ENCODE measurements around the gene REPS2. TPM values are rescaled to one million over a fixed set of nuclear protein-coding genes. Genes with fewer than 3 reads are reported as not detected.

REPS2 gene
- total and polyA plus RNA-seq, 4 donors: 8.0 to 18.4 (median 11.6) TPM

DNA sequence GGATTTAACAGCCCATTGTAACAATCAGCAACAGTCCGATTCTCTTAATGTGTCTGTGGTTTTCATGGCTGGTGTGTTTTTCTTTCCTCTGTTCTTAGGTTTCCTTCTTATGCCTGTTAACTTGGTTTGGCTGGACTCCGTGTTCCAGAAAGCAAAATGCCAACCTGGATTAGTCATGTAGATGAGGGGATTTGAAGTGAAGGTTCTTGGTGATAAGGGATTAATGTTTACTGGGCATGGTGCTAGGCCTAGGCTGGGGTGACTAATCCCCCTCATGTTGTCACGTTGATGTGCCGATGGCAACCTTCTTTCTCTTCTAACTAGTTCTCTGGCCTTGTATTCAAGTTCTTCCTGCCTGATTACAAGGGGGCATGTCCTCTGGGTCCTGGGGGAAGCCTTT is 85.9 kb downstream of the REPS2 start:
- H3K9me3 ChIP-seq (ENCODE audit: control insufficient read depth in 4 of 4, insufficient read depth in 3 of 4, low read length in 3 of 4): no peaks in the 10 kb centered on the region
- H3K36me3 ChIP-seq (ENCODE audit: control insufficient read depth in 4 of 4, insufficient read depth in 4 of 4, low read length in 4 of 4): peaks cover 0 to 3% (median 0%) of the 10 kb centered on the region in 4 donors
- H3K27ac ChIP-seq (ENCODE audit: low read depth in 1 of 2, low read length in 1 of 2): peak overlapping the region; percentile 37 to 38
- no peak overlapping the region for H3K4me3 ChIP-seq
- no peak overlapping the region for H3K9ac ChIP-seq (ENCODE audit: insufficient read depth in 1 of 2, low read length in 2 of 2)
- DNase-seq: no peak
- peak; percentile 64 for ATAC-seq (ENCODE audit: insufficient read depth, low FRiP score)
- WGBS, 2 donors: 67% methylated on average over 4 of the region's 4 CpGs
- H3K27me3 ChIP-seq (ENCODE audit: control insufficient read depth in 3 of 3, insufficient read depth in 3 of 3, low read length in 2 of 3): peaks cover 3 to 65% (median 26%) of the 10 kb centered on the region in 3 donors
- TF ChIP-seq, protein P1, sequence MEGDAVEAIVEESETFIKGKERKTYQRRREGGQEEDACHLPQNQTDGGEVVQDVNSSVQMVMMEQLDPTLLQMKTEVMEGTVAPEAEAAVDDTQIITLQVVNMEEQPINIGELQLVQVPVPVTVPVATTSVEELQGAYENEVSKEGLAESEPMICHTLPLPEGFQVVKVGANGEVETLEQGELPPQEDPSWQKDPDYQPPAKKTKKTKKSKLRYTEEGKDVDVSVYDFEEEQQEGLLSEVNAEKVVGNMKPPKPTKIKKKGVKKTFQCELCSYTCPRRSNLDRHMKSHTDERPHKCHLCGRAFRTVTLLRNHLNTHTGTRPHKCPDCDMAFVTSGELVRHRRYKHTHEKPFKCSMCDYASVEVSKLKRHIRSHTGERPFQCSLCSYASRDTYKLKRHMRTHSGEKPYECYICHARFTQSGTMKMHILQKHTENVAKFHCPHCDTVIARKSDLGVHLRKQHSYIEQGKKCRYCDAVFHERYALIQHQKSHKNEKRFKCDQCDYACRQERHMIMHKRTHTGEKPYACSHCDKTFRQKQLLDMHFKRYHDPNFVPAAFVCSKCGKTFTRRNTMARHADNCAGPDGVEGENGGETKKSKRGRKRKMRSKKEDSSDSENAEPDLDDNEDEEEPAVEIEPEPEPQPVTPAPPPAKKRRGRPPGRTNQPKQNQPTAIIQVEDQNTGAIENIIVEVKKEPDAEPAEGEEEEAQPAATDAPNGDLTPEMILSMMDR (IDR thresholded peaks at IDR 0.05; ENCODE audit: control extremely low read depth, extremely low read depth): no peak
- no peaks in the 10 kb centered on the region for H3K4me1 ChIP-seq (ENCODE audit: control insufficient read depth in 5 of 5, insufficient read depth in 5 of 5, low read length in 5 of 5)

DNA sequence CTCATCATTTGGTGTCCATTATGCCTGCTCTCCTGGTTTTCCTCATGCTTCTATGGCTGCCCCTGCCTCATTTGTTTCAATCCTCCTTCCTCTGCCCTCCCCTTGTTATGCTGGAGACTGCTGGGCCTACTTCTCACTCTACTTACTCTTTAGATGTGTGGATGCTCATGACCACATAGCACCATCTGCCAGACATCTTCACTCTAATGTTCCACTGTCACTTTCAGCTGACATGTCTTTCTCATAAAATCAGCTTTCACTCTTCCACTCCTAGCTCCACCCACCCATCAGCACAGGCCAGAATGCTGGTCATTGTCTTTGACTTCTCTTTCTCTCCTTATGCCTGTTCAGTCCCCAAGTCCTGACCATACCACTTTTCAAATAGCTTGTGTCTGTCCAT is 86.8 kb downstream of the REPS2 start:
- H3K36me3 ChIP-seq (ENCODE audit: control insufficient read depth in 4 of 4, insufficient read depth in 4 of 4, low read length in 4 of 4): peaks cover 0 to 3% (median 0%) of the 10 kb centered on the region in 4 donors
- H3K9ac ChIP-seq (ENCODE audit: insufficient read depth in 1 of 2, low read length in 2 of 2): no peak overlapping the region
- H3K27ac ChIP-seq (ENCODE audit: low read depth in 1 of 2, low read length in 1 of 2): peak overlapping the region in 1 of 2 donors; percentile 41
- peaks cover 3 to 66% (median 24%) of the 10 kb centered on the region in 3 donors for H3K27me3 ChIP-seq (ENCODE audit: control insufficient read depth in 3 of 3, insufficient read depth in 3 of 3, low read length in 2 of 3)
- H3K4me1 ChIP-seq (ENCODE audit: control insufficient read depth in 5 of 5, insufficient read depth in 5 of 5, low read length in 5 of 5): peaks cover 0 to 4% (median 0%) of the 10 kb centered on the region in 5 donors
- H3K4me3 ChIP-seq: no peak overlapping the region
- H3K9me3 ChIP-seq (ENCODE audit: control insufficient read depth in 4 of 4, insufficient read depth in 3 of 4, low read length in 3 of 4): no peaks in the 10 kb centered on the region
- DNase-seq (no peak), ATAC-seq (ENCODE audit: insufficient read depth, low FRiP score) (no peak)
- TF ChIP-seq, protein P1 (IDR thresholded peaks at IDR 0.05; ENCODE audit: control extremely low read depth, extremely low read depth): no peak

DNA sequence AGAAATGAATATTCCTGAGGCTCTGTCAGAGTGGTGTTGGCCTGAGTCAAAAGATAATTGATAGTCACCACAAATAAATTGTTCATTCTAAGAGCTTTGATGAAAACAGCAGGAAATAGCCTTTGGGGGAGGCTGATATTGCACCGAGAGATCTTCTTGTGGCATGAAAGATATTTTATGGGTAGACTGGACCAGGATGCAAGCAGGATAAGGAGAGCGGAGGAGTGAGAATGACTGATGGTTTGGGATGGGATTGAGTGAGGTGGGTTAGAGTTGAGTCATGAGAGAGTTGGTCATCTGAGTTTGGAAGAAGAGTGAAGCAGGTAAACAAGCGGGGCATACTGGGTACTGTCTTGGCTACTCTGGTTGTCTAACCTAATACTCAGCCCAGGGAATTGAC is 88.7 kb downstream of the REPS2 start:
- no peaks in the 10 kb centered on the region for H3K9me3 ChIP-seq (ENCODE audit: control insufficient read depth in 4 of 4, insufficient read depth in 3 of 4, low read length in 3 of 4)
- DNase-seq (no peak), ATAC-seq (ENCODE audit: insufficient read depth, low FRiP score) (no peak)
- H3K27ac ChIP-seq (ENCODE audit: low read depth in 1 of 2, low read length in 1 of 2): no peak overlapping the region
- peaks cover 0 to 22% (median 0%) of the 10 kb centered on the region in 5 donors for H3K4me1 ChIP-seq (ENCODE audit: control insufficient read depth in 5 of 5, insufficient read depth in 5 of 5, low read length in 5 of 5)
- peaks cover 0 to 3% (median 0%) of the 10 kb centered on the region in 4 donors for H3K36me3 ChIP-seq (ENCODE audit: control insufficient read depth in 4 of 4, insufficient read depth in 4 of 4, low read length in 4 of 4)
- H3K27me3 ChIP-seq (ENCODE audit: control insufficient read depth in 3 of 3, insufficient read depth in 3 of 3, low read length in 2 of 3): peaks cover 3 to 67% (median 34%) of the 10 kb centered on the region in 3 donors
- H3K4me3 ChIP-seq: no peak overlapping the region
- TF ChIP-seq, protein P1 (IDR thresholded peaks at IDR 0.05; ENCODE audit: control extremely low read depth, extremely low read depth): no peak
- no peak overlapping the region for H3K9ac ChIP-seq (ENCODE audit: insufficient read depth in 1 of 2, low read length in 2 of 2)
- WGBS, 2 donors: 88 to 96% methylated on average over 3 of the region's 3 CpGs
